ENCODE measurements around the gene PLEKHG4B. TPM values are rescaled to one million over a fixed set of nuclear protein-coding genes. Genes with fewer than 3 reads are reported as not detected.
"Not testable (repeated sequence)": the region's sequence is repeated elsewhere in the genome, so short reads cannot be mapped to it uniquely, and the experiment has no call there.

PLEKHG4B gene
- total RNA-seq, 1 experiment from 2014 or later = 0.34 TPM

GRCh38 chr5:92401-93220 lies 643 bp downstream of the PLEKHG4B start:
- DNase-seq (ENCODE audit: low read depth in 1 of 2, low spot score in 2 of 2) = no peak
- H3K27me3 ChIP-seq (replicated peaks) = peaks cover 75% of the 10 kb centered on the region

GRCh38 chr5:93221-93980 lies 1.4 kb downstream of the PLEKHG4B start:
- H3K27me3 ChIP-seq (replicated peaks) = peaks cover 80% of the 10 kb centered on the region
- H3K4me3 ChIP-seq = no peak overlapping the region
- no peaks in the 10 kb centered on the region for H3K9me3 ChIP-seq (replicated peaks)
- no peak overlapping the region for H3K27ac ChIP-seq
- DNase-seq (ENCODE audit: low read depth in 1 of 2, low spot score in 2 of 2) = no peak
- H3K4me1 ChIP-seq (replicated peaks) = peaks cover 7% of the 10 kb centered on the region
- H3K36me3 ChIP-seq = no peaks in the 10 kb centered on the region

More at GRCh38 chr5:92401-93220, 643 bp downstream of the PLEKHG4B start:
- Histone ChIP-seq H3K9me3 (replicated peaks) (no peaks in the 10 kb centered on the region), H3K4me1 (replicated peaks) (peaks cover 7% of the 10 kb centered on the region), H3K27ac (no peak overlapping the region), H3K36me3 (no peaks in the 10 kb centered on the region), H3K4me3 (no peak overlapping the region)

- H3K27me3 ChIP-seq (replicated peaks) = peaks cover 75% of the 10 kb centered on the region
- DNase-seq (ENCODE audit: low read depth in 1 of 2, low spot score in 2 of 2) = peak in 1 of 2 experiments; percentile 28
- H3K36me3 ChIP-seq = no peaks in the 10 kb centered on the region
Observed at GRCh38 chr5:94113-94892, 2.3 kb downstream of the PLEKHG4B start.

GRCh38 chr5:95241-95980 lies 3.4 kb downstream of the PLEKHG4B start:
- Histone ChIP-seq H3K27ac (no peak overlapping the region), H3K4me3 (no peak overlapping the region), H3K9me3 (replicated peaks) (no peaks in the 10 kb centered on the region), H3K4me1 (replicated peaks) (peaks cover 6% of the 10 kb centered on the region), H3K36me3 (no peaks in the 10 kb centered on the region), H3K27me3 (replicated peaks) (peaks cover 73% of the 10 kb centered on the region)
- DNase-seq (ENCODE audit: low read depth in 1 of 2, low spot score in 2 of 2) = peak in 1 of 2 experiments; percentile 33

More at GRCh38 chr5:94113-94892, 2.3 kb downstream of the PLEKHG4B start:
- Histone ChIP-seq H3K4me3 (no peak overlapping the region), H3K4me1 (replicated peaks) (peaks cover 7% of the 10 kb centered on the region), H3K27ac (no peak overlapping the region), H3K9me3 (replicated peaks) (no peaks in the 10 kb centered on the region)

GRCh38 chr5:96976-97660 lies 5.2 kb downstream of the PLEKHG4B start:
- no peak for DNase-seq (ENCODE audit: low read depth in 1 of 2, low spot score in 2 of 2)
- peaks cover 57% of the 10 kb centered on the region for H3K27me3 ChIP-seq (replicated peaks)

GRCh38 chr5:99815-100214 lies 7.8 kb downstream of the PLEKHG4B start:
- H3K4me1 ChIP-seq (replicated peaks) = no peaks in the 10 kb centered on the region
- DNase-seq (ENCODE audit: low read depth in 1 of 2, low spot score in 2 of 2) = no peak
- no peaks in the 10 kb centered on the region for H3K9me3 ChIP-seq (replicated peaks)
- peaks cover 56% of the 10 kb centered on the region for H3K27me3 ChIP-seq (replicated peaks)
- H3K27ac ChIP-seq = no peak overlapping the region
- H3K4me3 ChIP-seq = no peak overlapping the region
- no peaks in the 10 kb centered on the region for H3K36me3 ChIP-seq

More at GRCh38 chr5:96976-97660, 5.2 kb downstream of the PLEKHG4B start:
- Histone ChIP-seq H3K27ac (no peak overlapping the region), H3K9me3 (replicated peaks) (no peaks in the 10 kb centered on the region), H3K36me3 (no peaks in the 10 kb centered on the region), H3K4me1 (replicated peaks) (no peaks in the 10 kb centered on the region), H3K4me3 (no peak overlapping the region)

GRCh38 chr5:102411-103043 lies 10.6 kb downstream of the PLEKHG4B start:
- H3K27ac ChIP-seq = no peak overlapping the region
- no peak overlapping the region for H3K4me3 ChIP-seq
- H3K27me3 ChIP-seq (replicated peaks) = peaks cover 47% of the 10 kb centered on the region
- no peak for DNase-seq (ENCODE audit: low read depth in 1 of 2, low spot score in 2 of 2)
- no peaks in the 10 kb centered on the region for H3K9me3 ChIP-seq (replicated peaks)
- no peaks in the 10 kb centered on the region for H3K36me3 ChIP-seq
- no peaks in the 10 kb centered on the region for H3K4me1 ChIP-seq (replicated peaks)

GRCh38 chr5:104106-104505 lies 12.1 kb downstream of the PLEKHG4B start:
- H3K4me1 ChIP-seq (replicated peaks); H3K27ac ChIP-seq; H3K36me3 ChIP-seq; H3K9me3 ChIP-seq (replicated peaks); H3K4me3 ChIP-seq; DNase-seq (ENCODE audit: low read depth in 1 of 2, low spot score in 2 of 2): not testable (repeated sequence)
- H3K27me3 ChIP-seq (replicated peaks) = peaks cover 40% of the 10 kb centered on the region

- H3K27me3 ChIP-seq (replicated peaks) = peaks cover 33% of the 10 kb centered on the region
- no peaks in the 10 kb centered on the region for H3K36me3 ChIP-seq
- H3K4me3 ChIP-seq = no peak overlapping the region
- no peak overlapping the region for H3K27ac ChIP-seq
- H3K9me3 ChIP-seq (replicated peaks) = no peaks in the 10 kb centered on the region
- no peak for DNase-seq (ENCODE audit: low read depth in 1 of 2, low spot score in 2 of 2)
- H3K4me1 ChIP-seq (replicated peaks) = no peaks in the 10 kb centered on the region
Observed at GRCh38 chr5:104778-105296, 12.9 kb downstream of the PLEKHG4B start.

GRCh38 chr5:105504-106070 lies 13.6 kb downstream of the PLEKHG4B start:
- H3K36me3 ChIP-seq = no peaks in the 10 kb centered on the region
- DNase-seq (ENCODE audit: low read depth in 1 of 2, low spot score in 2 of 2) = no peak
- H3K27me3 ChIP-seq (replicated peaks) = peaks cover 30% of the 10 kb centered on the region
- H3K4me3 ChIP-seq = no peak overlapping the region
- H3K27ac ChIP-seq = no peak overlapping the region
- H3K9me3 ChIP-seq (replicated peaks) = no peaks in the 10 kb centered on the region
- H3K4me1 ChIP-seq (replicated peaks) = no peaks in the 10 kb centered on the region

GRCh38 chr5:106587-106986 lies 14.6 kb downstream of the PLEKHG4B start:
- no peak overlapping the region for H3K4me3 ChIP-seq
- H3K4me1 ChIP-seq (replicated peaks) = no peaks in the 10 kb centered on the region
- H3K9me3 ChIP-seq (replicated peaks) = no peaks in the 10 kb centered on the region
- H3K27me3 ChIP-seq (replicated peaks) = peaks cover 30% of the 10 kb centered on the region
- no peak overlapping the region for H3K27ac ChIP-seq
- no peak for DNase-seq (ENCODE audit: low read depth in 1 of 2, low spot score in 2 of 2)
- no peaks in the 10 kb centered on the region for H3K36me3 ChIP-seq

GRCh38 chr5:107526-107925 lies 15.6 kb downstream of the PLEKHG4B start:
- H3K4me1 ChIP-seq (replicated peaks) = no peaks in the 10 kb centered on the region
- H3K27me3 ChIP-seq (replicated peaks) = peaks cover 26% of the 10 kb centered on the region
- no peak for DNase-seq (ENCODE audit: low read depth in 1 of 2, low spot score in 2 of 2)
- no peak overlapping the region for H3K27ac ChIP-seq
- H3K4me3 ChIP-seq = no peak overlapping the region
- H3K36me3 ChIP-seq = no peaks in the 10 kb centered on the region
- no peaks in the 10 kb centered on the region for H3K9me3 ChIP-seq (replicated peaks)
